KOPT-K1 (cell line): ENCODE data around the gene ATP11C.

ENCODE experiments used
- H3K27ac ChIP-seq: fragments of 200-600 bp; sonication (generic); 2 replicates; pipeline ENCODE4 v1.5.1; 2016; ENCODE audit warnings: antibody characterized with exemption, mild to moderate bottlenecking, low read depth, low read length; ENCODE audit not compliant: poor library complexity, severe bottlenecking
- H3K36me3 ChIP-seq: fragments of 200-600 bp; sonication (generic); 2 replicates; pipeline ENCODE4 v1.5.1; 2017; ENCODE audit warnings: antibody characterized with exemption, mild to moderate bottlenecking, low read length, moderate library complexity; ENCODE audit not compliant: insufficient read depth
- H3K9me3 ChIP-seq: fragments of 200-600 bp; sonication (generic); 2 replicates; pipeline ENCODE4 v1.5.1; 2017; ENCODE audit warnings: antibody characterized with exemption, low read length, mild to moderate bottlenecking; ENCODE audit not compliant: insufficient read depth, poor library complexity, severe bottlenecking

ATP11C gene

DNA sequence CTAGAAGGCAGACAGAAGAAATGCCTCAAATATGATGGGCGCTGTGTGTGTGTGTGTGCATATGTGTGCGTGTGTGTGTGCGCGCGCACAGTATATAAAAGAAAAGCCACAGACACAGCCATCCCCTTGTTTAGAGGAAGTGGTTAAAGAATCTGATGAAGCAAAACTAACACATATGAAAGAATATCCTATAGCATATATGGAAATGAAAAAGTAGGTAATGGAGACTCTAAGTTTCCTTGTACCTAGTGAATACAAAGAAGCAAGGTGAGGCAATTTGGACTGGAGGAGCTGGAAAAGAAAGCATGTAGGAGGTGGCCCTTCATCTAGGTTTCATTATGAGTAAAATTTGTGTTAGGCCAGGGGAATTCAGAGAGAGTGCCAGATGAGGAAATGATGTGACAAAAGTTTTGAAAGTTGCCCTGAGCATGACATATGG is 166.3 kb downstream of the ATP11C start:
- Histone ChIP-seq H3K36me3 (peaks cover 9% of the 10 kb centered on the region), H3K9me3 (no peaks in the 10 kb centered on the region), H3K27ac (no peak overlapping the region)

DNA sequence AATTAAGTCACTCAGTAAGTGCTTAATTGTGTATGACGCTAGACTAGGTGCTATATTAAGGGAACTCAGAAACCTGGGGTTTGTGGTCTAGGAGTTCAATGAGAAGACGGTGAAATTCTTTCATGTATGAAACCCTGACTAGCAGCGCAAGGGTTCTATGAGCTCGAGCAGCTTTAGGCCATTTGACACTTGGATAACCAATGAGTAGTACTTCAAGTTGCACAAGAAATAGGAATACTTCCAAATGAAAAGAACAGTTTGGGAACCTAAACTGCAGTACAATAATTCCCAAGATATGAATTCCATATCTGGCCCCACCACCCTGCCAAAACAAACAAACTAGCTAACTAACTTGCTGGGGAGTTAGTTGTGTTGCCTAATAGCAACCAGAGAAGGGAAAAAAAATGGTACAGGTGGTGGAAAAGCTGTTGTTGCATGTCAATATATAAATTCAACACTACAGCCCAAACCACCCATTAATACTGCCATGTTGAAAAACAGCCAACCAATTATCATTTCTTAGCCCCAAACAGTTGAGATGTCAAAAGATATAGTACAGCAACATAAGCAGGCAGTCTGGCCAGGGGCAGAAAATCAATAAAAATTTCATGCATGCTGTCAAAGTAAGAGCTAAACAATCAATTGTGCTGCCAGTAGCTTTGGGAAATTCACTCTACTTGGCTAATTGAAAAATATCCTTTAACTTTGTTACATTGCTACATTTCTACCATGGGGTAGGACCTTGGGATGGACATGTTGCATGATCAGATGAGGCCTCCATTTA is 170.3 kb downstream of the ATP11C start:
- Histone ChIP-seq H3K9me3 (no peaks in the 10 kb centered on the region), H3K27ac (no peak overlapping the region), H3K36me3 (peaks cover 13% of the 10 kb centered on the region)

DNA sequence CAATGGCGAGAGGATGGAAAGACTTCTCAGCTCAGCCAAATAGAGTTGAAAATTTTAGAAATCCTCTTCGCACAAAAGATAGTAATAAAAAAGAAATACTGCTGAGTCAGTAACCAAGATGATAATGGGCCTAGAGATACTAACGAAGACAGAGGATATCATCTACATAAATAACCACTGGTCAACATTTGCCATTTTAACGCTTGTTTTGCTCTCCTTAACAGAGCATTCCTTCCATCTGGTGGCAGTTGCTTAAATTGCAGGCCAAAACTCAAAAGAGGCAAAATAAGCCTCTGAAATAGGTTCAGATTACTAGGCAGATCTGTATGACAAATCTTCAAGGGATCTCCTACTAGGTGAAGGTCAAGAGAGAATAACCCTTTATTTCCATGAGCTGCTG is 173.2 kb downstream of the ATP11C start:
- peaks cover 4% of the 10 kb centered on the region for H3K36me3 ChIP-seq
- H3K27ac ChIP-seq = no peak overlapping the region
- peaks cover 12% of the 10 kb centered on the region for H3K9me3 ChIP-seq

DNA sequence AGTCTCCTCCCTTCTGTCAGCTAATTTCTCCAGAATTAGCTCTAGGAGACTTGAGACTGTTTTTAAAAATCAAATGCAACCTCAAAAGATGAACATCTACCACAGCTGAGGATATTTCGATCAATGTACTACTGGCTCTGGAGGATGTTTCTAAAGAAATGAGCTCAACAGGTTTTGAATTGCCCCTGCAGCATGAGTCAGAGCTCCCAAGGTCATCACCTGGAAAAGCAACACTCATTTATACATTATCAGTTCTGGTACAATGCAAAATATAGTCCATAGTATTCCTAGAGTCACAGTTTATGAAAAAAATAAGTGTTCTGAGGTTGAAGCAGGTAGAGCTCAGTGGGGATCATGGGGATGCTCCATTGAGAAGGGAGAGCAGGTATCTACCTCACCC is 174.0 kb downstream of the ATP11C start:
- H3K27ac ChIP-seq = no peak overlapping the region
- H3K9me3 ChIP-seq = peaks cover 20% of the 10 kb centered on the region
- H3K36me3 ChIP-seq = peaks cover 4% of the 10 kb centered on the region

DNA sequence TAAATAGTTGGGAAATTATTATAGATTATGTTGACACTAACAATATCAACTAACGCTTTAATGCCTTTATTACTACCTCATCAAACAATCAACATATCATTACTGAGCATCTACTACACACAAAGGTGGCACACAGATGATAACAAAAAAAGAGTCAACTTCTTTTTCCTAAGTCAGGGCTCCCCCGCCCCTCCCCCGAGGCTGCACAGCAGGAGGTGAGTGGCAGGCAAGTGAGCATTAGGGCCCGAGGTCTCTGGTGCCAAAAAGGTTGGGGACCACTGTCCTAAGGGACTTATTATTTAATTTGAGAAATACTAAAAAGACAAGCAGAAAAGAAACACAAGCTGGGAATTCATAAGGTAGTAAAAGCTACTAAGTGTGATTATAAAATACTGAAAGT is 174.6 kb downstream of the ATP11C start:
- H3K36me3 ChIP-seq = peaks cover 4% of the 10 kb centered on the region
- no peak overlapping the region for H3K27ac ChIP-seq
- H3K9me3 ChIP-seq = peaks cover 23% of the 10 kb centered on the region

DNA sequence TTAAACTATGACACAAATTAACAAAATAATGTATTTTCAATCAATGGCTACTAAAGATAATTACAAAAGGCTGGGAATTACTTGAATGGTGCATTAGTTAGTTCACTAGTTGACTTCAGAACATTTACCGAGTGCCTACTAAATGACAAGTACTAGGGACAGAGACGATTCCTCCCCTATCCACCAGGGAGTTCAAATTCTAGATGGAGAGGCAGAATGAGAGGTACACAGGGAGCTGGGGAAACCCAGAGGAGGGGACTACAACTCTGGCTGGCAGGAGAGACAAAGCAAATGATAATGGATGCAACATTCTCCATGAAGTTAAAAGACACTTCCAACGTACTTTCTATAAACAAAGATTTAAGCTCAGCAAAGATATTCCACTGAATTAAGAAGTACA is 181.8 kb downstream of the ATP11C start:
- no peak overlapping the region for H3K27ac ChIP-seq
- peaks cover 23% of the 10 kb centered on the region for H3K9me3 ChIP-seq
- H3K36me3 ChIP-seq = peaks cover 16% of the 10 kb centered on the region

DNA sequence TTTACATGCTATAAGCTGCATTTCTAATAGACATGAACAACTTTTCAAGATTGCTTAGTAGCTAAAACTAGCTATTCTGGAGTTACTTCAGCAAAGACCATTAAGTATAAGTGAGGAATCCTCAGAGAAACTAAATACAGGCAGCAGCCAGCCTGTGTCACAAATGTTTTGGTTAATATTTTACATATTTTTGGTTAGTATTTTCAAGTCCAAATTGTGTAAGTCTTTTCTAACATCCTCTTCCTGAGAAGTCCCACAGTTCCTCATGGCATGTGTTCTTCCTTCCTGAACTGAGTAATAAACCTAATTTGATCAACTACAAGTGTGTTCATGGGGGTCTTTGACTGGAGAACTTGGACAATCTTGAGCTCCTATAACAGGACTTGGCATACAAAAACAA is 182.5 kb downstream of the ATP11C start:
- peaks cover 19% of the 10 kb centered on the region for H3K9me3 ChIP-seq
- peaks cover 16% of the 10 kb centered on the region for H3K36me3 ChIP-seq
- no peak overlapping the region for H3K27ac ChIP-seq

DNA sequence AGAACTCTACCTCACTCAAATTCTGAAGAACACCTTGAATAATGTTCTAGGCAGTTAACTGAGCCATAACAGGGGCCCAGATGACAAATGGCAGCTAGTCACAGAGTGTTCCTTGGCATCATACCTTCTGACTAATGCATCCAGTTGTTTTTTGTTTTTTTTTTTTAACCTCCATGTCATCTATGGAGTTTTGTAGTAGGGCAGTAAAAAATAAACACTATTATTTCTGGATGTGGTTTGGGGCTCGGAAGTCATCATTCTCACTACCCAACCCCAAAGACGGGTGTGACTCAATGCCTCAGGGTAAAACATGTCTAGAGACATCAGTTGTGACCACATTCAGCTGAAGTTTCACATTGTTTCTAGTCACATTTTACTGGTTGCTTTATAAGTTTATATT is 193.7 kb downstream of the ATP11C start:
- Histone ChIP-seq H3K9me3 (no peaks in the 10 kb centered on the region), H3K36me3 (peaks cover 22% of the 10 kb centered on the region), H3K27ac (no peak overlapping the region)

DNA sequence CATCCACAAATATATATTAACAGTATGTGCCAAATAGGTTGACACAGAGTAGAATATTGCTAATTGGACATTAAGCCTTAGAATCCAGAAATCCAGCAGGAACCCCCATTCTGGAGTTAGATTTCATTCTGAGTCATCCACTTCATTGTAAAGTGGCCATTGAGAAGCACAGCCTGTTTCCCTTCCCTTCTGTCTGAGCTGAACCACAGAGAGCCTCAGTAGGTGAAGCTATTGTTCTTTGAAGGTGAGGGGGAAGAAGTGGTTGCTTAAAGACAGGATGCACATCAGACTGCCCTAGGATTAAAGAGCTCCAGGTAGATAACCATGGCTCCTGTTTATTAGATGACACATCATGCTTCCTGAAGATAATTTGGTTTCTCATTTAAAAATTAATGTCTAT is 194.3 kb downstream of the ATP11C start:
- Histone ChIP-seq H3K36me3 (peaks cover 19% of the 10 kb centered on the region), H3K9me3 (no peaks in the 10 kb centered on the region), H3K27ac (no peak overlapping the region)

DNA sequence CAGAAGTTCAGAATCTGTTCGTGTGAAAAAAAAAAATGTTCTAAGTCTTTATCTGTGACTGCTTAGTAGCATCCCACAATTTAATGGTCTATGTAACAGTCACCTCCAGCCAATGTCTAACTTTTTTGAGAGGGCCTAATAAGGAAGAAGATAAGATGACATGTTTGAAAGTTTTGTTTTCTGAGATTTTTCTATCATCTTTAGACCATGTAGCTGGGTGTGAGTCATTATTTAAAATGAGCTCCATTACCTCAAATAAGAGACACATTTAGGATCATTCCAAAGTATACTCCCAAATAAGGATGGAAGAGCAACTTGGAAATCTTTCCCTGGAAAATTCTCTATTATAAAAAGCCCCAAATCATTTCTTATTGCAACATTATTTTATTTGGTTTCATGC is 196.7 kb downstream of the ATP11C start:
- Histone ChIP-seq H3K27ac (no peak overlapping the region), H3K36me3 (peaks cover 27% of the 10 kb centered on the region), H3K9me3 (no peaks in the 10 kb centered on the region)

DNA sequence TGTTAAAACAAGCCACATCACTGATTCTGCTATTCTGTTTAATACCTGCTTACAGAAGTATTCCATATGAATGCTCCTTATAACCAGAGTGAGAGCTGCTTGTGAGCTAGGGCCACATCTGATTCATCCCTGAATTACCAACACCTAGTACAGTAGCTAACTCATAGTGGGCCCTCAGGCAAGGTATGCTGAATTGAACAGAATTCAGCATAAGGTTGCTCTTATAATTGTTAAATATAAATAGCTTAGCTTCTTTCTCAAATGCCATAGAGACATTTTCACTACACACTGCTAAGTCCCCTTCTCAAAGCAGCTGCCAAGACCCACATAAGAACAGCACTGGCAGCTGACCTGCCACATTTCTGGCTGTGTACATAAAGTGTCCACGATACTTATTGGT is 197.9 kb downstream of the ATP11C start:
- peaks cover 27% of the 10 kb centered on the region for H3K36me3 ChIP-seq
- H3K27ac ChIP-seq = no peak overlapping the region

DNA sequence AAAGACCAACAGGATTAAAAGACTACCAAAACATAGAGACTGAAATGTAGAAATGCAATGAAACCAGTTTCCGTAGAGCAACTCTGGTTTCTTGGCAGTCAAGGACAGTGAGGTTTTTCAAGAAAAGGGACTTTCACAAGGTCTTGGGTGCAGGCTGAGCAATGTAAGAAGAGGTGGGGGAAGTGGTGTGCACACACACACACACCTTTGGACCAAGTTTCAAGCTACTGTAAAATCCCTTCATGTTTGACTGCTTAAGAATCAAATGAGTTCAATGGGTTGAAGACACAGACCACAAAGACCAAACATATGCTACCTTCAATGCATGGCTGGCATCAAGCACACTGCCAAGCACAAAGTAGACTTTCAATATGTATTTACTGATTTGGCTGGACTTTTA is 207.1 kb downstream of the ATP11C start:
- H3K27ac ChIP-seq = no peak overlapping the region
- H3K9me3 ChIP-seq = no peaks in the 10 kb centered on the region
- no peaks in the 10 kb centered on the region; the same call in 1 of the 2 replicates for H3K36me3 ChIP-seq

More for the DNA sequence above, 197.9 kb downstream of the ATP11C start:
- no peaks in the 10 kb centered on the region for H3K9me3 ChIP-seq

DNA sequence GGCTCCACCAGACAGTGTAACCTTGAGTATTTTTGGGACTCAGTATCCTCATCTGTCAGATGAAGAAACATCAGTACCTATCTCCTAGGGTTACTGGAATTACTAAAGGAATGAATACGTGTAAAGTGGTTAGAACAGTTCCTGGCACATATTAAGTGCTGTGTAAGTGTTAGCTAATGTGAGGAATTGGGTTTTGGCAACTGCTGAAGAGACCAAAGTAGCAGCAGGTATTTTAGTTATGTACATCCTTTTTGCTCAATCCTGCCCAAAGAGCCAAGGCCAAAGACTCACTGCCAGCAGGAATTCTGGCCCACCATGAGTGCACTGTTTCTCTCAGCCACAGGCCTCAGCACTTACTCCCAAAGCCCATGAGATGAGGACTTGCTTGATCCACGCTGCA is 208.2 kb downstream of the ATP11C start:
- Histone ChIP-seq H3K27ac (no peak overlapping the region), H3K36me3 (no peaks in the 10 kb centered on the region; the same call in 1 of the 2 replicates), H3K9me3 (no peaks in the 10 kb centered on the region)

DNA sequence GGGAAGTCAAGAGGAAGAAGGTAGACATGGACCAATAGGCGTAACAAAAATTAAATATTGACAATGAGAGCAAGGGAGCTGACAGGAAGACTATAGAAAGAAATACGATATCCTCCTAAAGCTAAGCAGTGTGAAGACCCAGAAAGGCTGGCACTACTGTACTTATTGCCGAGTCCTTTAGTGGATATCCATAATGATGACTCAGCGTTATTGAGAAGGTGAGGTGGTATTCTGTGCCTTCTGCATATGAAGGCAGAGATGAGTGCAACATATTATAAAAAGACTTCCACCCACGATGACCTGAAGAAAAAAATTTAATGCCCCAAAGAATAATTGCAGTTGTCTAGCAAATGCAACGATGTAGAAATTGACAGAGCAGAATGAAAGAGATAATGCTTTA is 211.9 kb downstream of the ATP11C start:
- Histone ChIP-seq H3K27ac (no peak overlapping the region), H3K36me3 (no peaks in the 10 kb centered on the region), H3K9me3 (no peaks in the 10 kb centered on the region)

DNA sequence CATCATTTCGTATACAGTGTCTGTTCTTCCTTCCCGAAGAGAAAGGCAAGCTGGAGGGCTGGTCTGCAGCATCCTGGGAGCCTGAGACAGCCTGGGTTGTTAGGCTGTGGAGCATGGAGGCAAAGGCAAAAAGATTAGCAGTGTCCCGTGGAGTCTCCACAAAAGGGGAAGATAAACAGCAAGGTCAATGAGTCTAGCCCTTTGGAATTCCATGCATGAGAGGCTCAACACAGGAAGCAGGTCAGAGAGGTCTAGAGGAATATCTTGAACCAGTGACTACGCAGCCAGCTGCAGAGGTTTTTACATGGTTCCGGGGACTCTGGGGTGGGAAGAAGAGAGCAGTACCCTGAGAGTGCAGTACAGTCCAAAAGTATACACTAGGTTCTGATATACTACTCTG is 212.7 kb downstream of the ATP11C start:
- Histone ChIP-seq H3K27ac (no peak overlapping the region), H3K36me3 (no peaks in the 10 kb centered on the region), H3K9me3 (no peaks in the 10 kb centered on the region)

DNA sequence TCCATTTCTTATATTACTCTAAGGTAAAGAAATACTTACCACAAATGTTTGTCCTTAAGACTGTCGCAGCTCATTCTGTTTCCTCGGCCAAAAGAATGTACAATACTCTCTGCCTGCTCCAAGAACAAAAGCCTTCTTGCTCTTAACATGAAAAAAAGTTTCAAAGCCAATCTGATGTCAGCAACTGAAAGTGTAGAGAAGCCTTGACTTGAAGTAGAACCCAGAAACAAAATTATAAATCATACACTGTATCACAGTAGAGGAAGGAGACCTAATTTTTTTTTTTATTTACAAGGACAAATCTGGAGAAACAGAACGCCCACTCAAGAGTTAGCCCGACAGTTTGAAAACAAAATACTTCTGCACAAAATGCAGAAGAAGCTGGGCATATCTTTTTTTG is 224.8 kb downstream of the ATP11C start, which contains the start of gene MCF2:
TSS of gene MCF2 (minus strand) at position 101 of the 400 bp plus-strand sequence. CDS start 56,423 bp downstream, outside the sequence.
- H3K9me3 ChIP-seq = no peaks in the 10 kb centered on the region
- no peak within 1 kb of the TSS for H3K27ac ChIP-seq
- no peaks in the 10 kb centered on the region for H3K36me3 ChIP-seq
